Transverse colon (tissue), 4 donors: Measurements from ENCODE around the gene CPNE7. TPM values are rescaled to one million over a fixed set of nuclear protein-coding genes. Genes with fewer than 3 reads are reported as not detected.

ENCODE experiments used
- DNase-seq: peaks from one replicate; pipeline ENCODE4 v3.0.0-alpha.2; 2019
- H3K27ac ChIP-seq, 4 donors: fragments of 200-600 bp; sonication (generic); 2 replicates each; pipeline ENCODE4 v1.5.1; 2016 to 2018; ENCODE audit warnings: inconsistent platforms in 4 of 4
- H3K27me3 ChIP-seq: fragments of 200-600 bp; sonication (generic); 2 replicates; pipeline ENCODE4 v1.5.1; 2017; ENCODE audit warnings: inconsistent platforms
- H3K36me3 ChIP-seq, 4 donors: fragments of 200-600 bp; sonication (generic); 2 replicates each; pipeline ENCODE4 v1.5.1; 2017 to 2019; ENCODE audit warnings: inconsistent platforms in 4 of 4
- H3K4me1 ChIP-seq, 4 donors: fragments of 200-600 bp; sonication (generic); 2 replicates each; pipeline ENCODE4 v1.5.1; 2017 to 2020; ENCODE audit warnings: inconsistent platforms in 4 of 4
- H3K4me3 ChIP-seq, 4 donors: fragments of 200-600 bp; sonication (generic); 1 replicate in 1 of 4; 2 replicates in 3 of 4; pipeline versions ENCODE4 v1.5.1 to v1.6.1; 2017 to 2019; ENCODE audit warnings: inconsistent platforms in 4 of 4
- H3K9me3 ChIP-seq, 2 donors: fragments of 200-600 bp; sonication (generic); 2 replicates each; pipeline ENCODE4 v1.5.1; 2017 to 2019; ENCODE audit warnings: inconsistent platforms in 2 of 2
- CTCF ChIP-seq, 5 experiments: fragments of 200-600 bp in 3 of 5; fragments of 450-650 bp in 2 of 5; sonication (generic) in 3 of 5; IDR thresholded peaks; 1 replicate in 2 of 5; 2 replicates in 3 of 5; pipeline ENCODE4 v1.5.1; 2016 to 2017; ENCODE audit warnings: antibody characterized with exemption in 5 of 5, inconsistent platforms in 3 of 5, mild to moderate bottlenecking in 2 of 5, moderate library complexity in 1 of 5
- EP300 ChIP-seq: sonication (generic); formaldehyde crosslinking; IDR thresholded peaks from one replicate; pipeline ENCODE4 v1.6.1; 2017; ENCODE audit warnings: antibody characterized with exemption, low read depth
- POLR2A ChIP-seq: fragments of 450-650 bp; IDR thresholded peaks from one replicate; pipeline ENCODE4 v1.6.1; 2016; ENCODE audit warnings: antibody characterized with exemption, mild to moderate bottlenecking, moderate library complexity
- POLR2AphosphoS5 ChIP-seq, 3 donors: sonication (generic); formaldehyde crosslinking; IDR thresholded peaks; one replicate each; pipeline ENCODE4 v1.6.1; 2016; ENCODE audit warnings: antibody characterized with exemption in 3 of 3
- WGBS, 2 donors: methylation state at CpG; one replicate each; pipeline ENCODE4 v1.1.5; 2018; ENCODE audit warnings: low coverage in 1 of 2; 5-methylcytosine and 5-hydroxymethylcytosine counted together
- in situ Hi-C, 4 donors: fragments of 200-750 bp; cut with MboI; loops; one replicate each; pipeline versions ENCODE4 v1.15.0 to v1.15.1; 2017; ENCODE audit warnings: low sequenced_read_pairs in 3 of 4, low pct_ligation_motif_present in 1 of 4, low pct_unique_long_range_greater_than_20kb in 1 of 4
- intact Hi-C: fragments of 100-400 bp; cut with DNase I; formaldehyde crosslinking; loops from one replicate; pipeline ENCODE4 v1.15.1; 2023; ENCODE audit warnings: low total_unique reads
- total RNA-seq, 4 donors: library from RNA; depleted of rRNA; stranded (reverse); fragments of >200 nt; gene quantifications; one replicate each; pipeline ENCODE4 v1.1.0, GENCODE V29; 2016

CPNE7 gene
- total RNA-seq, 4 donors from 2014 or later = 0.41 to 5.0 (median 0.79) TPM; not detected in 1

- TF ChIP-seq POLR2AphosphoS5 (IDR thresholded peaks at IDR 0.05) (no peak), POLR2A (no peak), EP300 (no peak), CTCF (IDR thresholded peaks at IDR 0.05) (no peak)
- H3K27ac ChIP-seq = no peak overlapping the region
- peaks cover 80% of the 10 kb centered on the region for H3K27me3 ChIP-seq
- DNase-seq = no peak
- WGBS, 2 donors = 92% methylated on average over 21 of the region's 22 CpGs; no CpG with 5 or more reads in 1 of the 2 donors
- H3K9me3 ChIP-seq = no peaks in the 10 kb centered on the region
- intact Hi-C loops = no loop called here
- in situ Hi-C loops = no loop called here
- no peak overlapping the region for H3K4me3 ChIP-seq
- peaks cover 0 to 3% (median under 1%) of the 10 kb centered on the region in 4 donors for H3K4me1 ChIP-seq
- no peaks in the 10 kb centered on the region for H3K36me3 ChIP-seq
Observed at GRCh38 chr16:89613954-89614459, 38.4 kb downstream of the CPNE7 start.

DNA sequence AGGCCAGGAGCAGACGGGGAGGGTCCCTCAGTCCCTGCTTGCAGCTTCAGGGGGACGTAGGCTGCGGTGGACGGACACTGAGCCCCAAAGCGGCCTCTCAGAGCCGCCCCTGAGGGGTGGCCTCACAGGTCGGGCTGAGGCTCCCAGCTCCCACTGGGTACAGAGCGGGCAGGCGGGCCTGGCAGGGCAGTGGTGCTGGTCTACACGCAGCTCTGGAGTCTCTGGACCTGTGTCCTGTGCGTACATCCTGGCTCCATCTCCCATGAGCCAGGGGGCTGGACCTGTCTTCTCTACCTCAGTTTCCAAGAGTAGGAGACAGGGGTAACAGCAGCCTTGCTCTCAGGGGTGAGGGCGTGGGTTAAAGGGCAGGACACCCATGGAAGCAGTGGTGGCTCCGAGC lies 39.6 kb downstream of the CPNE7 start:
- TF ChIP-seq POLR2AphosphoS5 (IDR thresholded peaks at IDR 0.05) = no peak
- no peak for TF ChIP-seq EP300
- TF ChIP-seq POLR2A = no peak
- no peak for TF ChIP-seq CTCF (IDR thresholded peaks at IDR 0.05)
- Histone ChIP-seq H3K4me1 (no peaks in the 10 kb centered on the region), H3K4me3 (no peak overlapping the region), H3K27me3 (peaks cover 73% of the 10 kb centered on the region), H3K36me3 (no peaks in the 10 kb centered on the region), H3K9me3 (no peaks in the 10 kb centered on the region), H3K27ac (no peak overlapping the region)
- no peak for DNase-seq
- in situ Hi-C loops = no loop called here
- 93% methylated on average over 12 of the region's 13 CpGs; no CpG with 5 or more reads in 1 of the 2 donors for WGBS, 2 donors
- intact Hi-C loops = no loop called here

GRCh38 chr16:89615596-89616090 lies 40.1 kb downstream of the CPNE7 start:
- peak; percentile 30 for DNase-seq
- TF ChIP-seq POLR2AphosphoS5 (IDR thresholded peaks at IDR 0.05) (no peak), EP300 (no peak), CTCF (IDR thresholded peaks at IDR 0.05) (peak; percentile 46 to 60 (median 48))
- no peaks in the 10 kb centered on the region for H3K9me3 ChIP-seq
- 29% methylated on average over 17 of the region's 17 CpGs; no CpG with 5 or more reads in 1 of the 2 donors for WGBS, 2 donors
- H3K27ac ChIP-seq = no peak overlapping the region
- no peaks in the 10 kb centered on the region for H3K4me1 ChIP-seq
- no peak overlapping the region for H3K4me3 ChIP-seq
- in situ Hi-C loops = no loop called here
- peaks cover 73% of the 10 kb centered on the region for H3K27me3 ChIP-seq
- intact Hi-C loops = no loop called here
- no peaks in the 10 kb centered on the region for H3K36me3 ChIP-seq

DNA sequence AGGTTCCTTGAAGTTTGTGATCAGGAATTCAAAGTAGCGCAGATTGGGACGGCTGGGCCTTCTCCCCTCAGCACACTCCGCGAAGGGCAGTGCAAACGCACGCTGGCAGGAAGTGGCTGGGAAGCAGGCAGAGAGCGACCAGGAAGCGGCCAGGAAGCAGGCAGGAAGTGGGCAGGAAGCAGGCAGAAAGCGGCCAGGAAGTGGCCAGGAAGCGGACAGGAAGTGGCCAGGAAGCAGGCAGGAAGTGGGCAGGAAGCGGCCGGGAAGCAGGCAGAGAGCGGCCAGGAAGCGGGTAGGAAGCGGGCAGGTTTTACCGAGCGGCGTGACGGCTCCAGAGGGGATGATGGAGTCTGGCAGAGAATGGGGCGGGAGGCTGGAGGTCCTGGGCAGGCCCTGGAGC lies 41.1 kb downstream of the CPNE7 start:
- DNase-seq = no peak
- no peak overlapping the region for H3K27ac ChIP-seq
- no peak overlapping the region for H3K4me3 ChIP-seq
- TF ChIP-seq EP300 (no peak), CTCF (IDR thresholded peaks at IDR 0.05) (no peak)
- H3K27me3 ChIP-seq = peaks cover 74% of the 10 kb centered on the region
- no peaks in the 10 kb centered on the region for H3K36me3 ChIP-seq
- in situ Hi-C loops (no loop called here), intact Hi-C loops (no loop called here)
- H3K4me1 ChIP-seq = no peaks in the 10 kb centered on the region
- 61 to 78% methylated on average over 14 to 20 of the region's 20 CpGs for WGBS, 2 donors
- no peaks in the 10 kb centered on the region for H3K9me3 ChIP-seq
